LNCaP clone FGC (cell line): Measurements from ENCODE around the gene PACS2.

Source experiments
- DNase-seq: peaks from one replicate; pipeline ENCODE4 v3.0.0-alpha.2; 2011; ENCODE audit warnings: low read depth
- H3K4me3 ChIP-seq: 2 replicates; pipeline ENCODE4 v1.5.1; 2011; ENCODE audit warnings: mild to moderate bottlenecking, low read depth, low read length, control low read depth
- CTCF ChIP-seq: IDR thresholded peaks from 2 replicates; pipeline ENCODE4 v1.5.1; 2012; ENCODE audit warnings: mild to moderate bottlenecking; ENCODE audit not compliant: control insufficient read depth, insufficient read depth; ENCODE audit errors: extremely low read depth

The PACS2 gene

GRCh38 chr14:105381446-105382342 lies 67.1 kb downstream of the PACS2 start:
- DNase-seq: no peak
- H3K4me3 ChIP-seq: no peak overlapping the region
- no peak for TF ChIP-seq CTCF

GRCh38 chr14:105382343-105383082 lies 68.0 kb downstream of the PACS2 start:
- TF ChIP-seq CTCF: no peak
- DNase-seq: no peak
- no peak overlapping the region for H3K4me3 ChIP-seq

- no peak for TF ChIP-seq CTCF
- no peak overlapping the region for H3K4me3 ChIP-seq
- DNase-seq: no peak
Observed at GRCh38 chr14:105383083-105383730, 68.7 kb downstream of the PACS2 start.

GRCh38 chr14:105384041-105384557 lies 69.6 kb downstream of the PACS2 start:
- no peak for TF ChIP-seq CTCF
- H3K4me3 ChIP-seq: no peak overlapping the region
- DNase-seq: no peak

- H3K4me3 ChIP-seq: no peak overlapping the region
- no peak for DNase-seq
- no peak for TF ChIP-seq CTCF
Observed at GRCh38 chr14:105384605-105385321, 70.2 kb downstream of the PACS2 start.

- no peak overlapping the region for H3K4me3 ChIP-seq
- no peak for DNase-seq
- TF ChIP-seq CTCF: no peak
Observed at GRCh38 chr14:105385322-105385637, 70.7 kb downstream of the PACS2 start.
